GM21619 (cell line): ENCODE data around the gene PRTG.
"Not testable (repeated sequence)": the region's sequence is repeated elsewhere in the genome, so short reads cannot be mapped to it uniquely, and the experiment has no call there.

Source experiments
- ATAC-seq: cut with Tn5 transposase; IDR thresholded peaks from one replicate; pipeline ENCODE4 v1.9.1; 2021; ENCODE audit not compliant: unreplicated experiment

Gene PRTG

DNA sequence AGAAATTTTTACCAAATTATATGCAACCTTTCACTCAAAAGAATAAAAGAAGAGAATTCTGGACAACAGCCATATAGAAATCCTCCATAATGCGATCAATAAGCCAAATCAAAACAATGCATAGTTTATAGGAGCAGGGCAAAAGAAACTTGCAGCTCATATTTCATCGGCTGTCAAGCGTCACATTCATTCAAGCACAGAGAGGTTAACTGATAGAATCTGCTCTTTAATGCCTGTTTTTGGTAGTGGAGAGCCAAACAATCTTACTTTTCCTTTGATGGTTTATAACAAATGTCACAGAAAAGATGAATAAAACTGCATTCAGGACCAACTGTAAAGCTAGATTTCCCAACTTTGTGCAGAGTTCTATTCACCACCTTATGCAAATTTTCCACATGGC is 35.4 kb downstream of the PRTG start:
- no peak for ATAC-seq

- ATAC-seq = no peak
Measured at GRCh38 chr15:55703873-55704301, 39.1 kb downstream of the PRTG start.

- no peak for ATAC-seq
Measured at GRCh38 chr15:55700876-55701275, 42.1 kb downstream of the PRTG start.

DNA sequence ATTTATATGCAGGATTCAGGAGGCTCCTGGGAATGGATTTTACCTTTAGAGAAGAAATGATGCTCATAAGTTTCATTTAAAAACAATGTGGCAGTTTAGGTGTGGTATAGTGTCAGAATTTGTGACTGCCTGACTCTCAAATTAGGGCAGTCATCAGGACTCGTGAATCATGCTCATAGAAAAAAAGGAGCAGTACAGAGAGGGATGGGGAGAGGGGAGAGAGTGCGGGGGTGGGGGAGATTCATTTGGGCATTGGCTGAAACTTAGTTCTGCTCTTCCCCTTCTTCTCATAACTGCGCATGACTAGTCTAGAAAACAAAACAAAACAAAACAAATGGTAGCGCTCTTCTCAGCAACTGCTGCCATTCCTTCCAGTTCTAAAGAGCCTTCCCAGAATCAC is 44.3 kb downstream of the PRTG start:
- no peak for ATAC-seq

- ATAC-seq = no peak
Measured at GRCh38 chr15:55696221-55696620, 46.7 kb downstream of the PRTG start.

GRCh38 chr15:55695432-55695831 is 47.5 kb downstream of the PRTG start:
- no peak for ATAC-seq

DNA sequence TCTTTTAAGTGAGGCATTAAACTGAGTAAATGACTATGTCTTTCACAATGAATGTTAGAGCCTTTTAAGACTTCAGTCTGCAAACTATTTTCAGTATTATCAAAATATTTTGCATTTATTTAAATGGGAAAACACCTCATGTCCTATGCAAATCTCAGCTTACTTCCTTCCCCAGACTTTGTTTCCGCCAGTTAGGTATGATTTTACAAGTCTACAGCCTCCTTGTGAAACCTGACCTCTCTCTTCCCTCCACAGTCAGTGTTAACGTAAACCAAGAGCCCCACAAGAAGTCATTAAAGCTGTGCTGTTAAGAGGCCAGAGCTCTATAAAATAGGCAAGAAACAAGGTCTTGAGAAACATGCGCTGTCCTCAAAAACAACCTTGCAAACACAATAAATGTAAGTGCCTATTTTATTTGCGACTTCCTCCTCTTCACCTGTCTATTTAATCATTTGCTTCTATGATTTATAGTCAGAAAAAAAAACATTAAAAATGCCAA is 48.3 kb downstream of the PRTG start:
- ATAC-seq = peak; percentile 99

DNA sequence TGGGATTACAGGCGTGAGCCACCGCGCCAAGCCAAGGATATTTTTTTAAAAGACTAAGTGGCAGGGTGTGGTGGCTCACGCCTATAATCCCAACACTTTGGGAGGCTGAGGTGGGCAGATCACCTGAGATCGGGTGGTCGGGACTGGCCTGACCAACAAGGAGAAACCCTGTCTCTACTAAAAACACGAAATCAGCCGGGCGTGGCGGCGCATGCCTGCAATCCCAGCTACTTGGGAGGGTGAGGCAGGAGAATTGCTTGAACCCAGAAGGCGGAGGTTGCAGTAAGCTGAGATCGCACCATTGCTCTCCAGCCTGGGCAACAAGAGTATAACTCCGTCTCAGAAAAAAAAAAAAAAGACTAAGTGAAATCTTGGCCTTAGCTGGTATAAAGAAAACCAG is 49.8 kb downstream of the PRTG start:
- ATAC-seq = not testable (repeated sequence)

GRCh38 chr15:55687792-55688191 is 55.2 kb downstream of the PRTG start:
- no peak for ATAC-seq

GRCh38 chr15:55685286-55685685 is 57.7 kb downstream of the PRTG start:
- peak; percentile 91 for ATAC-seq

GRCh38 chr15:55683376-55683775 is 59.6 kb downstream of the PRTG start:
- no peak for ATAC-seq

DNA sequence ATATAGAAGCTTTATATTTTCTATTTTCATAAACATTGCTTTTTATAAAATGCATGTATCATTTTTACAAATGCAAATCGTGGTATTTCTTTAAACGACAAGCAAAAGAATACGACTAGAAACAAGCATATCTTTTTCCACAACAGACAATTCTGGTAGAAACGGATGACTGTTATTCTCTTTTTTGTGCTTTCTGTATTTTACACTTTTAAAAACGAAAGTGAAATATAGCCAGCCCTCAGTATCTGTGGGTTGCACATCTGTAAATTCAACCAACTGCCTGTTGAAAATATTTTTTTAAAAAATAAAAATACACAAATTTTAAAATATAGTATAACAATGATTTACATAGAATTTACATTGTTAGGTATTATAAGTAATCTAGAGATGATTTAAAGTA is 61.3 kb downstream of the PRTG start:
- peak; percentile 49 for ATAC-seq

DNA sequence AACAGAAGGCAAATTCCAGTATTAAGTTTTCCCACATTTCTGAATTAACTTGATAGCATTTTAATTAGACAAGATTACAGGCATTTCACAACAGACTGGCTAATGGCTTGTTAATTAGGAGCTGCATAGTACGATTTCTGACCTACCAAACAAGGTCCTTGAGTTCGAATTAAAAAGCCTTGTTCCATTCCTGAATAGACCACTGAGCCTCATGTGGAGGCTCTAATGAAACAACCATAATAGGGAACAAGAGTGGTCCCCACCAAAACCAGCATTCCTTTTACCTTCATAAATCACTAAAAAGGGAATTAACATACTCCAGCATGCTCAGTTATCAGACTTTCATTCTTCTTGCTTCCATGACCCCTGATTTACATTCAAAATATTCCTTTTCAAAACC is 66.4 kb downstream of the PRTG start:
- no peak for ATAC-seq

- ATAC-seq = no peak
Measured at GRCh38 chr15:55673287-55673686, 69.7 kb downstream of the PRTG start.

GRCh38 chr15:55669270-55669669 is 73.7 kb downstream of the PRTG start:
- ATAC-seq = no peak

DNA sequence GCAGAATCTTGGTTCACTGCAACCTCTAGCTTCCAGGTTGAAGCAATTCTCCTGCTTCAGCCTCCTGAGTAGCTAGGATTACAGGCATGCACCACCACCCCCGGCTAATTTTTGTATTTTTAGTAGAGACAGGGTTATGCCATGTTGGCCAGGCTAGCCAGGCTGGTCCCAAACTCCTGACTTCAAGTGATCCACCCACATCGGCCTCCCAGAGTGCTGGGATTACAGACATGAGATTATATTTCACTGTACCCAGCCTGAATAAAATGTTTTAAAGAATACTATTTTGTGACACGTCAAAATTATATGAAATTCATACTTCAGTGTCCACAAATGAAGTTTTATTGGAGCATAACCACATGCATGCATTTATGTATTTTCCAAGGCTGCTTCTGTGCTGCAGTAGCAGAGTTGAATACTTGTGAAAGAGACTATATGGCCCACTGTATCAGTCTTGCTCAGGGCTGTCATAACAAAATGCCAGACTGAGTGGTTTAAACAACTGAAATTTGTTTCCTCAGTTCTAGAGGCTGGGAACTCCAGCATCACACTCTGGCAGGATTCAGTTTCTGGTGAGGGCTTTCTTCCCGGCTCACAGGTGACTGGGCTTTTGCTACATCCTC is 77.2 kb downstream of the PRTG start:
- ATAC-seq = no peak

DNA sequence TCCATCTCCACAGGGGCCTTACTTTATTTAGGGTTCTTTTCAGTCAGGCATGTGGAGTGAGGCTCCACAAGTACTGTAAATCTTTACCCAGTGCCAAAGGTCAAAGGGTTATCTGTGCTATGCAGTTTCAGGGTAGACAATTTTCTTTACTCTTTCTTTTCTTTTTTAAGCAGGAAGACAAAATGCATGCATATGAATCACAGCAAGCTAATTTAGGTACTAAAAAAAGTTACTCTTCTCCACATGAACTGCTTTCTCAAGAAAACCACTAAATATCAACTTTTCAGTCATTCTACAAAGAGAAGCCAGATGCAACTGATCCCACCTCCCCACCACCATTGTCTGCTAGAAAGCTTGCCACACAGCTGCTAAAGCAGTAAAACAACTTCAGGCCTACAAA is 81.5 kb downstream of the PRTG start:
- ATAC-seq = no peak

- ATAC-seq = no peak
Measured at GRCh38 chr15:55660153-55660552, 82.8 kb downstream of the PRTG start.

DNA sequence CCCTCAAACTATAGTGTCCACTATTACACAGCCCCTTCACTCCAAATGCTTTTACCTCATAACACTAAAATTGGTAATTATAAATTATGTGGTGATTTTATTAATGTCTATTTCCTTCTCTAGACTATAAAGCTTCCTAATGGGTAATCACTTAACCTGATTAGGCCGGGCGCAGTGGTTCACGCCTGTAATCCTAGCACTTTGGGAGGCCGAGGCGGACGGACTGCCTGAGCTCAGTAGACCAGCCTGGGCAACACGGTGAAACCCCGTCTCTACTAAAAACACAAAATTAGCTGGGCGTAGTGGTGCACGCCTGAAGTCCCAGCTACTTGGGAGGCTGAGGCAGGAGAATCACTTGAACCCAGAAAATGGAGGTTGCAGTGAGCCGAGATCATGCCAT is 83.5 kb downstream of the PRTG start:
- ATAC-seq = no peak

DNA sequence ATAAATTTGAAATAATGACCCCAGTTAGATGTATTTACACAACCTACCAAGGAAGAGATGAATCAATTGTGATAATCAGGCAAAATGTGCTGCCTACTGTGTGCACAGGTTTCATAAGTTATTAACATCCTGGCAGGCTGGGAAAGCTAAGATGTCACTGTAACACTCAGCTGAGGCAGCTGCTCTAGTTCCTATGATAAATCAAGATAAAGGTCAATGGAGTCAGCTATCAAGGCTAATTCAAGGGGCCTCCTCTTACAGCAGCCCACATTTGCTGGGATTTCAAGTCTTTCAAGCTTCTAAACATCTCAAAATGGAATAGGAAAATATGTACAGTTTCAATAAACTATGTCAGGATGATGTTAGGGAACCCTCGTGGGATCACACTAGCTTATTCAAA is 84.1 kb downstream of the PRTG start:
- no peak for ATAC-seq

DNA sequence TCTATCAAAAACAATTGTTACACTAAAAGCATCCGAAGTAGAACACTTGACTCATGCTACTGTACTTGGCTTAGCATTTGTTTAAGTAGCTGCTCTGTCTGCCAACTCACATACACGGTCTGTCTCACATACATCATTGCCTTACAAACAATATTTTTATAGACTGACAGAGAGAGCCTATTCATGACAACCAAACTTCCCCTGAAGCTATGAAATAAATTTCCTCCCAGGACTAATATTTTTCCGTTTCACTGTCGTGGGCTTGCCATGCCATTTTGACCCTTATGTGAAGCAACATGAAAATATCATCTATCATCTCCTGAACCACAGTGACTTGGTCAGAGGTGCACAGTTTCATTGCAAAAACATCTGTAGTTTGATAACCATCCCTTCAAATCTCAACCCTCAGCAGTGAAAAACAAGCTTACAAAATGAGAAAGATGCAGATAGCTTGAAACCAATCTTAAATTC is 88.4 kb downstream of the PRTG start:
- no peak for ATAC-seq

- no peak for ATAC-seq
Measured at GRCh38 chr15:55652909-55653495, 90.0 kb downstream of the PRTG start.

GRCh38 chr15:55652359-55652758 is 90.6 kb downstream of the PRTG start:
- ATAC-seq = no peak
